Central memory CD4-positive, alpha-beta T cell (primary cell): ENCODE data around the gene CALML6.
"Not testable (repeated sequence)": the region's sequence is repeated elsewhere in the genome, so short reads cannot be mapped to it uniquely, and the experiment has no call there.

ENCODE experiments used
- DNase-seq: peaks from one replicate; pipeline ENCODE4 v3.0.0; 2022

Gene CALML6

DNA sequence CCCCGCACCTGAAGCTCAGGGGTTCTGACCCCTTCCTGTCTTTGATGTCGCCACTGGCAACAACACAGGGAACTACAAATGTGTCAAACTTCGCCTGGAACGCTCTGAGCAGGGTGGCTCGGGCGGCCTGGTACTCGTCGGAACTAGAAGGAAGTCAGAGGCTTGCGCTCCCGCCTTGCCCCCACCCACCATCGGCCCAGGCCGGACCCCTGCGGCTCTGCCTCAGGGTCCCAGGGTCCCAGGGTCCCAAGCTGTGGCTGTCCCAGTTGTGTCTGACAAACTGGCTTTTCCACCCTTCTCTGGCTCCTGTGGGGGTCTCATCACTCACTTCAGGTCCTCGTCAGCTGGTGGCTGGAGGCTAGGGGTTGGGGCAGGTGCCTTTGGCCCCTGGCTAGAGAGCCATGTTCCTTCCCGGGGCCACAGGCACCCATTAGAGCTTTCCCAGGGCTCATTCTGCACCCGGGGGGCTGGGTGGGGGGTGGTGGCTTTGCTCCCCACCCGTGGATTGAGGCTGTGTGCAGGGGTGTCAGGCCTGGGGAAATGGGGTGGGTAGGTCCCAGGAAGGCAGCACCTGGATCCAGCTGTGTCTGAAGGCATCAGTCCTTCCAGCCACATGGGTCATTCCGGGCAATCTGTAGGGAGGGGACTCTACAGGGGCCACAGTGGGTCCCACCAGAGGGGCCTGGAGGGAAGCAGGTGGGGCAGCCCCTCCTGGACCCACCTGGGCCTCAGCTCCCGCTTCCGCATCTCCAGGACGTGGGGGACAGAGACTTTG, 12.0 kb downstream of the CALML6 start:
- DNase-seq = no peak

DNA sequence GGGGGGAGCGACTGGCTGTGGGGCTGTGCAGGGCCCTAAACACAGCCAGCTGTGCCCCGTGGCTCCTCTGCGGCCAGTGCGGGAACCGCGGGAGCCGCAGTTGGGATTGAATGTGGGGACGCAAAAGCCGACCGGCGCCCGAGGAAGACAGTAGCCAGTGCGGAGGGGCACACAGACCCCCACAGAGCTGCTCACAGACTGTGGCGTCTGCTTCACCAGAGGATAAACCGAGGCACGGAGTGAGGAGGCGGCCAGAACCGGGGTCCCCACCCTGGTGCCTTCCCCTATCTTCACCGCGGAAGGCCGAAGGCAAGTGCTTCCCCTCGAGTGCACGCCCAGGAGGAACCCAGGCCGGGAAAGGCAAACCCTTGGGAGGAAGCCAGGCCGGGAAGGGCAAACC, 12.7 kb downstream of the CALML6 start:
- DNase-seq = no peak

DNA sequence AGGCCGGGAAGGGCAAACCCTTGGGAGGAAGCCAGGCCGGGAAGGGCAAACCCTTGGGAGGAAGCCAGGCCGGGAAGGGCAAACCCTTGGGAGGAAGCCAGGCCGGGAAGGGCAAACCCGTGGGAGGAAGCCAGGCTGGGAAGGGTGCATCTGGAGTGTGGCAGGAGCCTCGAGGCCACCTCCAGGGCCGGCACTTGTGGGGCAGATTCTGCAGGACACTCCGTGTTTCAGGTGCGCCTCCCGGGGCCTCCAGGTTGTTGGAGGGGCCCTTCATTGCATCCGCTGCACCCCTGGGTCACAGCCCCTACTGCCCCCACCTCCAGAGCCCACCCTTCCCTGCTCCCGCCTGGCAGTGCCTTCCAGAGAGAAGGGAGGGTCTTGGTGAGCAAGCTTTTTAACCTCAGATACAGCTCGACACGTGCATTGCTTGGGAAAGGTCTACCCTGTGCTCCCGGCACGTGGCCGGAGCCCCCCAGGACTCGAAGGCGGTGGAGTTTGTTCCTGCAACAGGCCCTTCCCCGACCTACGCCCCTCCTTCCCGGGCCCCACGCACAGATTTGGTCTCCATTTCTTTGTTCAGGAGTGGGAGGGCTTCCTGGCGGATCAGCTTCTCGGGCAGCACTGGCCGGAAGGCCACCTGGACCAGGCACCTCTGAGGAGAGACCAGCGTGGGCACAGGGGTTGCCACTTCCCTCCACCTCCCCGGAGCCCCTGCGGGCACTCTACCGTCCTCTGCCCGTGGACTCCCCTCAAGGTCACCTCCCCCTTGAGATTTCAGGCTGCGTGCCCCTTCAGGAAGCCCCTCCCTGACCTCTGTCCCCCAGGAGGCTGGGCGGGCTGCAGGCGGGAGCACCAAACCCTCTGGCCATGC, 13.4 kb downstream of the CALML6 start:
- no peak for DNase-seq

DNA sequence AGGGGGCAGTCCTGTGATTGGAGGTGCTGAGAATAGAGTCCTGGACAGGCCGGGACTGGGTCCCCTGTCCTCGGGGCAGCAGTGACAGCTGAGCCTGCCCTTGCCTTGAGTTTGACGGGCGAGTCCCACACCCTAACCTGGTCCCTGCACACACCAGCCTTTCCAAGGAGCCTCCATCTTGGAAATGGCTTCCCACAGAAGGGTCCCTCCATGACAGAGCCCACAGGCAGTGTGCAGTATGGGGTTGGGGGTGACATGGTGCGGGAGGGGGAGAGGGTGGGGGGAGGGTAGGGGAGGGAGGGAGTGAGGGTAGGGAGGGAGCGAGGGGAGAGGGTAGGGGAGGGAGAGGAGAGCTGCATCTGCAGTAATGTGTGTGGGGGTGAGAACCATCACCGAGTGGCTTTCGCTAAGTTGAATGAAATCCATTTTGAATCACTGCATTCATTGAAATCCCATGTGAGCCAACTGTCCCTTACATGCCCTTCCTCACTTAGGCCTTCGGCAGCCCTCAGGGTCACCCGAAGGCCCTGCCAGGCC, 14.1 kb downstream of the CALML6 start:
- DNase-seq = no peak

- no peak for DNase-seq
Observed at GRCh38 chr1:1929639-1930545, 14.8 kb downstream of the CALML6 start.

DNA sequence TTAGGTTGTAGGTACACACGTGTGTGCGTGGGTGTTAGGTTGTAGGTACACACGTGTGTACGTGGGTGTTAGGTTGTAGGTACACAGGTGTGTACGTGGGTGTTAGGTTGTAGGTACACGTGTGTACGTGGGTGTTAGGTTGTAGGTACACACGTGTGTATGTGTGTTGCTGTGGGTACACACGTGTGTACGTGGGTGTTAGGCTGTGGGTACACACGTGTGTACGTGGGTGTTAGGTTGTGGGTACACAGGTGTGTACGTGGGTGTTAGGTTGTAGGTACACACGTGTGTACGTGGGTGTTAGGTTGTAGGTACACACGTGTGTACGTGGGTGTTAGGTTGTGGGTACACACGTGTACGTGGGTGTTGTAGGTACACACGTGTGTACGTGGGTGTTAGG, 19.8 kb downstream of the CALML6 start:
- DNase-seq = not testable (repeated sequence)

GRCh38 chr1:1937061-1937460, 22.0 kb downstream of the CALML6 start:
- no peak for DNase-seq

DNA sequence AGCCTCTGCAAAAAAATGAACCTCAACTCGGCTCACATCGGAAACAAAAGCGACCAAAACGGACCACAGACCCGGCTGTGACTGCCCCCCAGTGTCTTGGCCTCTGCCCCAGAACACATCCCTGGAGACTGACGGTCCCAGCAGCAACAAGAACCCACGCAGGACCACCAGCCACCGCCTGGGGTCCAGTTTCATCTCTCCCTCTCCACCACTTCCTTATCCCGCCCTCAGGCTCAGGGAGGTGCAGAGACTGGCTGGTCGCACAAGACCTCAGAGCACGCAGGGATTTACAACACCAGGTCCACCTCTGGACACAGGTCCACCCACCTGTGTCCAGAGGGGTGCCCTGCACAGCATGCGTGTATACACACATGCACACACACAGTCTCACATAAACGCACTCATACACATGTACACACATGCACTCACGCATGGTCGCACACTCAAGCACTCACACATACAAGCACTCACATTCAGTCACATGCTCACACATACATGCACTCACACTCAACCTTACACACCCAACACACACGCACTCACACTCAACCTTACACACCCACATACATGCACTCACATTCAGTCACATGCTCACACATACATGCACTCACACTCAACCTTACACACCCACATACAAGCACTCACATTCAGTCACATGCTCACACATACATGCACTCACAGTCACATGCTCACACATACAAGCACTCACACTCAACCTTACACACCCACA, 22.7 kb downstream of the CALML6 start:
- no peak for DNase-seq

- DNase-seq = no peak
Observed at GRCh38 chr1:1938276-1938573, 23.2 kb downstream of the CALML6 start.

GRCh38 chr1:1938613-1939295, 23.7 kb downstream of the CALML6 start:
- no peak for DNase-seq

GRCh38 chr1:1939296-1940122, 24.4 kb downstream of the CALML6 start:
- DNase-seq = no peak

- no peak for DNase-seq
Observed at GRCh38 chr1:1940123-1940425, 25.0 kb downstream of the CALML6 start.

DNA sequence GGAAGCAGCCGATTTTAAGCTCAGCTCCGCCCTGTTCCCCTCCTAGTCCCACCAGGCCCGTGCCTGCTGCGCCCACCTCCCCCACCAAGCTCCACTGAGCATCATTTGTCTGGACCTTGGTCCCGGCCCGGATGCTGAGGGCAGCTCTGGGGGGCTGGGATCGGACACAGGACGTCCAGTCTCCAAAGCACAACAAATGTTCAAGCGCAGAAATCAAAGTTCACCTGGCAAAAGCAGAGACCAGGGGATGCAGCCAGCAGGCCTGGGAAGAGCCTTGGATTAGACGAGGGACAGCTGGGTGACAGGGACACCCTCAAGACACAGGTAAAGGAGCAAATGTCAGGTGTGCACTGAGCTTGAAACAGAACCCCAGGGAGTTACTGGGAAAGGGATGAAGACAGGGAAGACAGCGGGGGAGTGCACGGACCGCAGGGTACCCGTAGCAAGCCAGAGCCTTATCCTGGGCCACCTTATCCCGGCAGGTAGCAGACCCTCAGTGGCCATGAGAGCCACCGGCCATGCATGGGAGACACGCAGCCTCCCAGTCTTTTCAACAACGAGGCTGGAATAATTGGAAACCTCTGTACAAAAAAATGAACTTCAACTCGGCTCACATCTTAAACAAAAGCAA, 26.3 kb downstream of the CALML6 start:
- no peak for DNase-seq

GRCh38 chr1:1941868-1942752, 27.1 kb downstream of the CALML6 start:
- no peak for DNase-seq

DNA sequence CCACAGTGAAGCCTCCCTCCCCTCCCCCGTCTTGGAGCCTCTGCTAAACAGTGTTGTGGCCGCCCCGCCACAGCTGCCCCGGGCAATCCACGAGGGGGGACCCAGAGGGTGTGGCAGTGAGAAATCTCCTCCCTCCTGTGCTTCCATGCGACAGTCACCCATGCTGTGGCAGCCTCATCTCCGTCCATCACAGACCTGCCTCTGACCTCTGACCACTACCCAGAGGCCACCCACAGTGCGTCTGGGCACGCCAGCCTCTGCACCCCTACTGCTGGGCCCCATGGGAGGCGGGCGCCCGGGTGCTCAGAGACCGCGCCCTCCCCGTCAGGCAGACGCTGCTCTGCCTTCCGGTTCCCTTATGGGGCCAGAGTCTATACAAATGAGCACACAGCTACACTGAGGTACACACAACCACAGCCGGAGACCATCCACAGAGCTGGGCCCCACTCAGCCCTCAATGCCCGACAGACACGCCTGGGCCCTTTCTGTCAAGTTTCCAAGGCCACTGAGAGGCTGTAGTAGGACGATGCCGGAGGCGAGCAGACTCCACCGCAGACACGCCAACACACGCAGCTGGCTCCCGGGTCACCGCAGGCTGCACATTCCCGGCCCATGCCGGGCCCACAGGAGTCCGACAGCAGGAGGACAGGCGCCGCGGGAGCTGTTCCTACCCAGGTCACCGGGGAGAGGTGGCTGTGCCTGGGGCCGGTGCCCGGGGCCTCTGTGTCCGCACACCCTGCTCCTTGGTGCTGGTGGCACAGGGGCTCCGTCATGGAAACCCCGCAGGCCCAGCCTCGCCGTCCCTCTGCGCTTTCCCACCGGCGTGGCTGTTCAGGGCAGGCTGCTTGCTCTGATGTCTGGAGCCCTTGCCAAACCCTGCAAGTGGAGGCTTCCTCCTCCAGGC, 27.9 kb downstream of the CALML6 start:
- no peak for DNase-seq

GRCh38 chr1:1943834-1944570, 28.9 kb downstream of the CALML6 start:
- DNase-seq = peak; percentile 32

DNA sequence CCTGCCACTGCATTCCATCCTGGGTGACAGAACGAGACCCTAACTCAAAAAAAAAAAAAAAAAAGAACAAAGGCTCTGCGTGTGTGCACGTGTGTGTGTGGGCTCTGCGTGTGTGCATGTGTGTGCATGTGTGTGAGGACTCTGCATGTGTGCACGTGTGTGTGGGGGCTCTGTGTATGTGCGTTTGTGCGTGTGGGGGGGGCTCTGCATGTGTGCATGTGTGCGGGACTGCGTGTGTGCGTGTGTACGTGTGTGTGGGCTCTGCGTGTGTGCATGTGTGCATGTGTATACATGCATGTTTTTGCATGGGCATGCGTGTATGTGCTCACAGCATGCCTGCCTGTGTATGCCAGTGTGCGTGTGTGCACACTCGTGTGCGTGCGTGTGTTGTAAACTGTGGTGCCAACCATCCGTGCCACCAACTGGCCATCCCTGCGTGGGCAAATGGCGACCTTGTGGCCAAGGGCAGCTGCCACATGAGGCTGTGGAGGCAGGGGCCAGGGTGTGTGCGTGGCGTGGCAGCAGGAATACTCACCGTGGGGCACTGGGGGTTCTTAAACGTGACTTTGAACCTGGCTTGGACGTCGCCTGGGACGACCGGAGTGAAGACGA, 30.8 kb downstream of the CALML6 start:
- no peak for DNase-seq
